ENCODE measurements around the gene MAGEB16.

MAGEB16 gene

DNA sequence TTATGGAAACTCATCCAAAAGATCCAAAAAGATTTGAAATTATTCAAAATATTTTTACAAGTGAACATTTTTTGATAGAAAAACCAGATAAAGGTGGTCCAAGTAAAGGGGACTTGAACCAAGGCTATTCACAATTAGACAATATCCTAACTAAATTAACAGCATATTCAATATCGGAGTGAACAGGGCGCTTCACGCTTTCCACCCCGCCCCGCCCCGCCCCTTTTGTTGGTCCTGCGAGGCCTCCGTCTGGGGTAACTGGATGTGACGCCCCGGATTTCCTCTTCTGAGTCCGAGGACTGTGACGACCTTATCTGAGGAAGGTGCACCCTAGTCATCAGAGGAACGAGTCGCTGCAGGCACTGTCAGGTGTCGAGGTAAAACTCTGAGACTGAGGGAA is at the start of gene MAGEB16:
Gene MAGEB16 (plus strand): TSS at position 301 of the 400 bp plus-strand sequence. CDS start 3,855 bp downstream, outside the sequence.
- no peak for DNase-seq (ENCODE audit: low spot score)

DNA sequence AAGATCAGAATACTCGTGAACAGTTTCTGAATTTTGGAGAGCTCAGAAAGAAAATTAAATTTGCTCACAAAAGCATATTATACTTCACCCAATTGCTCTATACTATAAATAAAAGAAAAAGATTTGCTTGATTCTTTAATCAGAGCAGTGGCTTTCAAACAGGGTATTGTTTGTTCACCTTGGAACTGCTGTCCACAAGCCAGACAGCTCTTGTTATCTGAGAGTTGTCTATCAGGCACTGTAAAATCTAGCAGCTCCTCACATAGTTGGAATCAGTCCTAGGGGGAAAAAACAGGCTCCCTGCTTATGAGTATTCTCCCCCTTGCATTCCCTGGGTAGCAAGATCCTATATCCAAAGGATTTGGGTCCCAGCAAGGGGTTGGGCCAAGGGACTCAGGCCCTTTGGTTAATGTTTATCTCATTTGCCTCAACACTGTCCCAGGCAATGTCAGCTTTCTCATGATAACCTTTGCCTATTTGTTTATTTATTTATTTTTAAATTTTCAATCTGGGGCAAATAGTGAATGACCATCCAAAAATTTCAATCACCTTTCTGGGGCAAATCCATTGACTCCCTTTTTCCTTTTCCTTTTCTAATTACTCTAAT is 24.1 kb upstream of the MAGEB16 start:
- DNase-seq (ENCODE audit: low spot score) = no peak

DNA sequence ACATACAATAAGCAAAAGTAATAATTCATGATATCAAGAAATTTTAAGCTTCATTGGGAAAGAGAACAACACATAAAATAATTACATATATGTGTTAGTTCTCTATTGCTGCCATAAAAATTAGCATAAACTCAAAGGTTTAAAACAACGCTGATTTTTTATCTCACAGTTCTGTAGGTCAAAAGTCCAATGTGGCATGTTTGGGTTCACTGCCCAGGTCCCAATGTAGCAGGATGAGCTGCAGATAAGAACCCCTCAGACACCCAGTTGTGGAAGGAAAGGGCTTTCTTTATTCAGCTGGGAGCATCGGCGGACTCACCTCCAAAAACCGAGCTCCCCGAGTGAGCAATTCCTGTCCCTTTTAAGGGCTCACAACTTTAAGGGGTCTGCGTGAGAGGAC is 13.1 kb upstream of the MAGEB16 start:
- DNase-seq (ENCODE audit: low spot score) = no peak

DNA sequence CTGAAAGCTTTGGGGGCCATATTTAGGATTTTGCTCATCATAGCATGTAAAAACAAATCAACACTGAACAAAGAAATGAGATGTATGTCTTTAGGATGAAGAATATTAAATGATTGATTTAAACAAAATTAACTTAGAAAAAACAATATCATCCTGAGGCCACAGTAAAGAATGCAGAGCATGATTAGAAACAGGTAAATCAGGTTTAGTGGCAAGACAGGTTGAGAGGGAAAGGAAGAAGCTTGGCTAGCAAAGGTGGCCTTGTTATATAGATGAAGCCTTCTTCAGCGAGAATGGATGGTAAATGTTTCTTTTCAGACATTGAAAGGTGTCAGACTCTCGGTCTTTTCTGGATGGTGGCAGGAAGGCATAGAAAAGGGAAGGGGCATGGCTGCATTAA is 11.9 kb upstream of the MAGEB16 start:
- DNase-seq (ENCODE audit: low spot score) = no peak

DNA sequence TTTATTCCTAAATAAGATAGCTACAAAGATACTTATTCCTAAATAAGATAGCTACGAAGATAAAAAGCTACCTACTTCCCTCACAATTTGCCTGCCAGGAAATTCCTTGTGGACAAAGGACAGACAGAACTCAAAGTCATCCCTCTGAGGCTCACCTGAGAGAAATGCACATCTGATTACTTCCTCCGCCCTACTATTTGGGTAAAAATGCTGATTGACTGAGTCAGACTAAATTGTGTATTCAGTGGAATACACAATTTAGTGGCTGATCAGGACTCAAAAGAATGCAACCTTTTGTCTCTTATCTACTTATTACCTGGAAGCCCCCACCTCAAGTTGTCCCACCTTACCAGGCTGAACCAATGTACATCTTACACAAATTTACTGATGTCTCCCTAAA is 10.3 kb upstream of the MAGEB16 start:
- DNase-seq (ENCODE audit: low spot score) = no peak

DNA sequence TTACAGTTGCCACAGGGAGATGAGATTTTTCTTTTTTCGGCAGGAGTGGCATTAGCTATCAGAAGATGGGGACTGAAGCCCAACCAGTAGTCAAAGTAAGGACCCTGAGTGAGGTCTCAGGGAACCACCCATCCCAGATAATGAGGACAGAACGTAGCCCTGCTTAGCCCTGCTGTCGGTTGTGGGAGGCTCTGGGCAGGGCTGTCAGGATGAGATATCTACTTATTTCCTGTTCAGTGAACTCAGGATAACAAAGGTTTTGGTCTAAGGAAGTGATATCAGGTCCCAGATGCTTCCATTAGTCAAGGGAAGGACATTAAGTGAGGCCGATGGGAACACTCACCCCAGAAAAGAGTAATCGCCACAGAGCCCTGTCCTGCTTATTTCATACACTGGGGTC is 2.3 kb downstream of the MAGEB16 start:
- DNase-seq (ENCODE audit: low spot score) = no peak

DNA sequence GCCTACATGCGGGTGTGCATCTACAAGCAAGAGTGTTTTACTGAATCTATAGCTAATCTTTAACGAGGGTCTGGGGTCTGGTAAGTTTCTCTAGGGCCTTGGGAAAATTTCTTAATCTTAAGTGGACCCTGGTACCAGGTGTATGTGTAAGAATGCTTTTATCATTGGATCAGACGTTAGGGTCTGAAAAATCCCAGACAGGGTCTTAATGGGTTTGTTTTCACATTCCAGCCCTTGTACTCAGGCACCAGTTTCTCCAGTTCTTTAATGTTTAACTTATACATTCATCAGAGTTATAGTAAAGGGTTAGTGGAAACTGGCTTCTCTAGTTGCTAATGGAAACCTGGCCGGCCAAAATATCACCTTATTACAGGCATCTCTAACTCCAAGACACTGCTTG is 11.6 kb downstream of the MAGEB16 start:
- DNase-seq (ENCODE audit: low spot score) = no peak

DNA sequence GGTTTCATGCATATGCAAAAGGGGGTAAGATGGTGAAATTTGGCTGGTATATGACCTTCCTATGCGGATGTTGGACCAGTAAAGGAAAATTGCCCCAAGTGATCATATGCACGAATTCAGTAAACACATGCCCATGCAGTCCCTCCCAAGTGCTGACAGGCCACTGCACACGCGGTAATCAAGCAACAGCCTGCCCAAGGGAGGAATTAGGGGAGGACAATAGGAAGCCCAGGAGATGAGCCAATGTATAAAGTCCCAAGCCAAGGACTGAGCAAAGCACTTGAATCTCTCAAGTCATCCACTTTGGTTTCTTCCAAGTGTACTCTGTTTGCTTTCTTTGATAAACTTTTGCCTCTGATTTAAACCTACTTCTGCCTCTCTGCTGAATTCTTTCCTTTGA is 21.1 kb downstream of the MAGEB16 start:
- DNase-seq (ENCODE audit: low spot score) = no peak

DNA sequence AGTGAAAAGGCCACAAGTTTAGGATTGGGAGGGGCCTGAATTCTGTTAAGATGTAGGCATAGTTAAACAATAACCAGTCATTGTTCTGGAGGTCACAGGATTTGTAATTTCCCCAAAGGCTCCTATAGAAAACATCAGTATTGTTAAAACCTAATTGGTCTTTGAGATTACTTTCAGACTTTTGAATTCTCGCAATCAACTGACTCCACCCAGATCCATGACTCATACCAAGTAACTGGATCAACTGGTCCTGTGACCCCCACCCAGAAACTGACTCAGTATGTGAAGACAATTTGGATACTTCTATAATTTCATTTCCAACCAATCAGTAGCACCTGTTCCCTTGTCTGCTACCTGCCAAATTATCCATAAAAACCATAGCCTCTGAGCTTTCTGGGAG is 28.4 kb downstream of the MAGEB16 start:
- DNase-seq (ENCODE audit: low spot score) = no peak

DNA sequence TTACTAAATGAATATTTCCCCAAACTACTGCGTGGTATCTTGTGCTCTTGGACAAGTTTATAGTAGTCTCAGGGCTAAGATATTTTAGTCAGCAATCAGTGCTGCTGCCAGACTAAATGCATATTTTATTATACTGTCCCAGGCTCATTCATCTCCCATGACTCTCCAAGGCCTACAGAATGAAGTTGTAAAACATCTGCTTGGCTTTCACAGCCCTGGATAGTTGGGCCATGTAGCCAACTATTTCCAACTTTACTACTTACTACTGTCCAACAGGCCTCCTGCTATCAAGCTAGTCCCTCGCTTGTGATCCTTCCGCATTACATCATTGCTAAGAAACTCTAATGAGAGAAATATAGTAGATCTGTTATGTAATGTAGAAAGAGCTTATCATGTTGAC is 31.4 kb downstream of the MAGEB16 start:
- no peak for DNase-seq (ENCODE audit: low spot score)

DNA sequence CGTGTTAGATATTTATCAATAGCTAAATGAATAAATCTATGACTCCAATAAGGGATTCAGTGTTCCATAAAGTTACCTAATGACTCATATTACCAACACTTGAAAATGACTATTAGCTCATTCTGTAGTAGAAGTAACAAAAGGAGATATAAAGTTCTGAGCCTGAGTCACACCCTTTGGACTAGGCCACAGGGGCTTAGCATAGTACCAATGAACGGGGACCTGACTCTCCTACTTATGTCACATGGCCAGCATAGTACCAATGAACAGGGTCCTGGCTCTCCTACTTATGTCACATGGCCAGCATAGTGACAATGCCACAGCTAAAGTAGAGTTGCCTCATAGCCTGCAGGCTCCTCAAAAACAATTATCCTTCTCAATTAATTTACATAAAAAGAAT is 43.7 kb downstream of the MAGEB16 start:
- DNase-seq (ENCODE audit: low spot score) = no peak

DNA sequence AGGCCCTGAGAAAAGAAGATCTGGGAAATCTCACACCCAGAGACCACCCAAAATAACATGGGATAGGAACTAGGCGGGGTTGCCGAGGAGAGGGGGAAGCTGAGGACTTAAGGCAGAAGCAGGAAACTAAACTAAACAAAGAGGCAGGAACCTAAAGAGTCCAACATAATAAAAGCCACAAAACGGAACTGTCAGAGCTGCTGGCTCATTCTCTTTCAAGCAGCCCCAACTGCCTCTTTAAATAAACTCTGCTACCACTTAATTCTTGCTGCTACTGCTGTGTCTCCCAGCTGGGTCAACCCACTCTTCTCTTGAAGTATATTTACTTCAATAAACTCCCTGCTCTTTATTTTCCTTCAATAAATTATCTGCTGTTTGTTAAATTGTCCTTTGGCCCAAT is 44.5 kb downstream of the MAGEB16 start:
- no peak for DNase-seq (ENCODE audit: low spot score)

DNA sequence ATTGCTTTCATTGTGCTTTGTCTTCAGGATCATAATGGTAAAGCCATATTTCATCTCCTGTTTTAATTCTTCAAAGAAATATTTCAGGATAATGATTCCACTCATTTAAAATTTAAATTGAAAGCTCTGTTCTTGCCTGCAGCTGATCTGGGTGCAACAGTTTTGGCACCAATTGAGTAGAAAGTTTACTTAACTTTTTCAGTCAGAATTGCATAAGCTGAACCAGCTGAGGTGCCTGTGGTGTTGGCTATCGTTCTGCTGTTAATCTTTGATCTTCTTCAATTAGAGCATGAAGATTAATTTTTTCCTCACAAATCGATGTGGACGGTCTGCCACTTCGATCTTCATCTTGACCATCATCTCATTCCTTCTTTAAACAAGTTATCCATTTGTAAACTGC is 49.6 kb downstream of the MAGEB16 start:
- no peak for DNase-seq (ENCODE audit: low spot score)
